Skeletal muscle satellite cell (primary cell): Measurements from ENCODE around the gene LIPE.

Source experiments
- H3K27me3 ChIP-seq: 2 replicates; pipeline ENCODE4 v1.7.0; 2013; ENCODE audit warnings: low read length; ENCODE audit not compliant: control insufficient read depth, insufficient read depth
- H3K36me3 ChIP-seq: 2 replicates; pipeline ENCODE4 v1.7.0; 2013; ENCODE audit warnings: mild to moderate bottlenecking, control low read depth, low read length; ENCODE audit not compliant: insufficient read depth
- H3K4me1 ChIP-seq: 2 replicates; pipeline ENCODE4 v1.7.0; 2013; ENCODE audit warnings: low read length; ENCODE audit not compliant: control insufficient read depth, insufficient read depth
- H3K4me2 ChIP-seq: 2 replicates; pipeline ENCODE4 v1.7.0; 2013; ENCODE audit warnings: mild to moderate bottlenecking, low read length
- H3K4me3 ChIP-seq: 2 replicates; pipeline ENCODE4 v1.7.0; 2013; ENCODE audit warnings: low read length
- H3K9ac ChIP-seq: 2 replicates; pipeline ENCODE4 v1.7.0; 2013; ENCODE audit warnings: mild to moderate bottlenecking, low read depth, low read length, moderate library complexity
- H3K9me3 ChIP-seq: replicated peaks from 2 replicates; pipeline ENCODE4 v1.7.0; 2013; ENCODE audit warnings: mild to moderate bottlenecking, control low read depth, low read length

LIPE gene

GRCh38 chr19:42441049-42441445 is 13.9 kb upstream of the LIPE start:
- Histone ChIP-seq H3K36me3 (no peaks in the 10 kb centered on the region), H3K4me2 (no peak overlapping the region), H3K9me3 (no peaks in the 10 kb centered on the region), H3K4me1 (no peaks in the 10 kb centered on the region), H3K9ac (no peak overlapping the region), H3K4me3 (no peak overlapping the region), H3K27me3 (peaks cover 39% of the 10 kb centered on the region)

GRCh38 chr19:42440357-42441048 is 13.3 kb upstream of the LIPE start:
- Histone ChIP-seq H3K9ac (no peak overlapping the region), H3K4me3 (no peak overlapping the region), H3K27me3 (peaks cover 36% of the 10 kb centered on the region), H3K4me1 (no peaks in the 10 kb centered on the region), H3K9me3 (no peaks in the 10 kb centered on the region), H3K36me3 (no peaks in the 10 kb centered on the region), H3K4me2 (no peak overlapping the region)

GRCh38 chr19:42436006-42436405 is 8.8 kb upstream of the LIPE start:
- Histone ChIP-seq H3K9ac (no peak overlapping the region), H3K4me1 (peaks cover 4% of the 10 kb centered on the region), H3K36me3 (no peaks in the 10 kb centered on the region), H3K27me3 (peaks cover 6% of the 10 kb centered on the region), H3K9me3 (no peaks in the 10 kb centered on the region), H3K4me2 (no peak overlapping the region), H3K4me3 (no peak overlapping the region)

GRCh38 chr19:42435316-42435715 is 8.1 kb upstream of the LIPE start:
- Histone ChIP-seq H3K9me3 (no peaks in the 10 kb centered on the region), H3K27me3 (no peaks in the 10 kb centered on the region), H3K4me3 (no peak overlapping the region), H3K4me2 (no peak overlapping the region), H3K9ac (no peak overlapping the region), H3K36me3 (no peaks in the 10 kb centered on the region), H3K4me1 (peaks cover 4% of the 10 kb centered on the region)

- Histone ChIP-seq H3K36me3 (no peaks in the 10 kb centered on the region), H3K9me3 (no peaks in the 10 kb centered on the region), H3K4me1 (peaks cover 4% of the 10 kb centered on the region), H3K4me3 (no peak overlapping the region), H3K9ac (no peak overlapping the region), H3K27me3 (no peaks in the 10 kb centered on the region), H3K4me2 (no peak overlapping the region)
Measured at GRCh38 chr19:42433503-42434260, 6.5 kb upstream of the LIPE start.

- H3K27me3 ChIP-seq = no peaks in the 10 kb centered on the region
- no peaks in the 10 kb centered on the region for H3K9me3 ChIP-seq
- H3K9ac ChIP-seq = no peak overlapping the region
- peaks cover 4% of the 10 kb centered on the region for H3K4me1 ChIP-seq
- H3K4me3 ChIP-seq = no peak overlapping the region
- no peaks in the 10 kb centered on the region for H3K36me3 ChIP-seq
- H3K4me2 ChIP-seq = no peak overlapping the region
Measured at GRCh38 chr19:42431486-42431885, 4.3 kb upstream of the LIPE start.

GRCh38 chr19:42428676-42429075 is 1.5 kb upstream of the LIPE start:
- Histone ChIP-seq H3K9me3 (no peaks in the 10 kb centered on the region), H3K27me3 (no peaks in the 10 kb centered on the region)

GRCh38 chr19:42426643-42427042 is 545 bp downstream of the LIPE start:
- Histone ChIP-seq H3K4me1 (peaks cover 15% of the 10 kb centered on the region), H3K27me3 (no peaks in the 10 kb centered on the region), H3K4me3 (no peak overlapping the region)

More at GRCh38 chr19:42428676-42429075, 1.5 kb upstream of the LIPE start:
- Histone ChIP-seq H3K4me3 (no peak overlapping the region), H3K36me3 (no peaks in the 10 kb centered on the region), H3K9ac (no peak overlapping the region), H3K4me2 (no peak overlapping the region), H3K4me1 (peaks cover 8% of the 10 kb centered on the region)

GRCh38 chr19:42424712-42425131 is 2.5 kb downstream of the LIPE start:
- H3K9ac ChIP-seq = no peak overlapping the region
- peaks cover 23% of the 10 kb centered on the region for H3K4me1 ChIP-seq
- H3K4me2 ChIP-seq = no peak overlapping the region
- no peaks in the 10 kb centered on the region for H3K27me3 ChIP-seq
- no peak overlapping the region for H3K4me3 ChIP-seq
- no peaks in the 10 kb centered on the region for H3K36me3 ChIP-seq
- no peaks in the 10 kb centered on the region for H3K9me3 ChIP-seq

More at GRCh38 chr19:42426643-42427042, 545 bp downstream of the LIPE start:
- no peaks in the 10 kb centered on the region for H3K36me3 ChIP-seq
- no peaks in the 10 kb centered on the region for H3K9me3 ChIP-seq
- H3K4me2 ChIP-seq = no peak overlapping the region
- no peak overlapping the region for H3K9ac ChIP-seq

GRCh38 chr19:42424345-42424707 is 2.9 kb downstream of the LIPE start:
- Histone ChIP-seq H3K9ac (no peak overlapping the region), H3K4me1 (peaks cover 24% of the 10 kb centered on the region)

GRCh38 chr19:42423462-42424344 is 3.5 kb downstream of the LIPE start:
- H3K9ac ChIP-seq = peak overlapping the region; percentile 52
- H3K9me3 ChIP-seq = no peaks in the 10 kb centered on the region
- peaks cover 24% of the 10 kb centered on the region for H3K4me1 ChIP-seq
- no peaks in the 10 kb centered on the region for H3K36me3 ChIP-seq
- no peaks in the 10 kb centered on the region for H3K27me3 ChIP-seq
- peak overlapping the region; percentile 87 for H3K4me2 ChIP-seq
- H3K4me3 ChIP-seq = peak overlapping the region; percentile 78

More at GRCh38 chr19:42424345-42424707, 2.9 kb downstream of the LIPE start:
- Histone ChIP-seq H3K4me3 (no peak overlapping the region), H3K36me3 (no peaks in the 10 kb centered on the region), H3K9me3 (no peaks in the 10 kb centered on the region), H3K27me3 (no peaks in the 10 kb centered on the region), H3K4me2 (no peak overlapping the region)
